ENCODE data around the gene SLAIN1.

Gene SLAIN1

GRCh38 chr13:77760893-77761292 lies 63.4 kb downstream of the SLAIN1 start:
- DNase-seq: no peak

DNA sequence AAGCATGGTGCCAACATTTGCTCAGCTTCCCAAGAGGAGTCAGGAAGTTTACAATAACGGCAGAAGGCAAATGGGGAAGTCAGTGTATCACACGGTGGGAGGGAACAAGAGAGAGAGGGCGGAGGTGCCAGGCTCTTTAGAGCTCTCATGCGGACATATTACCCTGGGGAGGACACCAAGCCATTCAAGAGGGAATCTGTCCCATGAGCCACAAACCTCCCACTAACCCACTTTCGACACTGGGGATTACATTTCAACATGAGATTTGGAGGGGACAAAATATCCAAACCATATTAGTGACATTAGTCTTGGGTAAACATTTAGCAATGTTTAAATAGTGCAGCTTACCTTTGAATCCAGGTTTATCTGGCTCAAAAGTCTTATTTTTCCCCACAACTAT lies 69.9 kb downstream of the SLAIN1 start:
- DNase-seq: no peak

DNA sequence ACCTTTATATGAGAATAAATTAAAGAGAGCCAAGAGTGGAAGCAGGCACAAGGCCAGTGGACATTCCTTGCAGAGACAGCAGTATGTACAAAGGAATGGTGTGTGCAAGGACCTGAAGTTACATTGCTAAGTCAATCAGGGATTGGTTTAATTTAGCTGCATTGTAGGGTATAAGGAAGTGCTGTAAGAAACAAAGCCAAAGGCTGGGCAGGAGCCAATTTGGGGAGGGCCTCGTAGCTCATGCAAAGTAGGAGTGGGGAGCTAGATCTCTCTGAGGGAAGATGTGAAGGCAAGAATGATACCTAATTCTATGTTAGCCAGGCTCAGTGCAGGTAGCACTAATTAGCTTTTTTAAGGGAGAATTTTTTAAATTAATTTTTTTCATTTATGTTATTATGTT lies 76.7 kb downstream of the SLAIN1 start:
- DNase-seq: no peak

DNA sequence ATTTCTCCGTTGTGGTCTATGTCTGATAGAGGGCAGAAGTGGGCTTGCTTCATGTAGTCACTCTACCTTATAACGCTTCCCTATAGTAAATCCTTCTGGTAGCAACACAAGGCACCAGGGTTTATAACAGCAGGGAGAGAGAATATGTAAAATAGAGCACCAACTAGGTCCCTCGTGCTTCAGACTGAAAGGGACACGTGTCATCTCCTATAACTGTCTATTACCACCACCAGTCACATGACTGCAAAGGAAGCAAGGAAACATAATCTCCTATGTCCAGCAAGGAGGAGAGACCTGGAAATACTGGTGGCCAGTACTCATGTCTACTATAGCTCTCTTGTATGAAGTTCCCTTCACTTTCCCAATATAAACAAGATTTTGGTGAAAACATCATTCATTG lies 79.2 kb downstream of the SLAIN1 start:
- no peak for DNase-seq

DNA sequence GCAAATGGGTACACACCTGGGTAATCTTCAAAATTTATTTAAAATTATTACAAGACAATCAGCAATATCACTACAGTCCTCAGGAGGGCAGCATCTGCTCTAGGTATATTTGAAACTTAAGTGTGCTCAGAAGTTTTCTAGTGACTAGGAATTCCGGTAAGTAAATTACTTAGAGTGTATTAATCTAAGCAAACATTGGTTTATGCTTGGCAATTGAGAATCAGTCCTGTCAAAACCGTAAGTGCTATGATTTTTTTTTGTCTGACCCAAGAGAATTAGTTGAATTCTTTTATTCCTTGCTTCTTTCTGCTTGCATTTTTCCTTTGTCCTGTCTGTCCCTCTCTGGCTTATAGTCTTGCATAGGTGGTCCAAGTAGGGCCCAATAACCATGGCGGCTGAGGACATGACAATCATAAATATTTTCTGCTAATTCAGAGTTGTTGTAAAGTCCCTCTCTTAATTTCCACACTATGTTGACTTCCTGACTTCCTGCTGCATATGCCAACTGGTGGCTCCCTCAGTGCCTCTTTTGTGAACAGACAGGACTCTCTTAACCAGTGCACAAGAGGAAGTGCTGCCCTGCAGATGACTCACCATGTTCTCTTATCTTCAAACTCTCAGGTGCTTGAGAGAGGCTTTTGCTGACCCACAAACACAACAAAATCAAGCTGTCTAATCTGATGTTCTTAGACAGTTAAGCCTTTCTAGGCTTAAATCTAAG lies 82.2 kb downstream of the SLAIN1 start:
- DNase-seq: peak; percentile 81

GRCh38 chr13:77781808-77782207 lies 84.3 kb downstream of the SLAIN1 start:
- peak; percentile 35 for DNase-seq

DNA sequence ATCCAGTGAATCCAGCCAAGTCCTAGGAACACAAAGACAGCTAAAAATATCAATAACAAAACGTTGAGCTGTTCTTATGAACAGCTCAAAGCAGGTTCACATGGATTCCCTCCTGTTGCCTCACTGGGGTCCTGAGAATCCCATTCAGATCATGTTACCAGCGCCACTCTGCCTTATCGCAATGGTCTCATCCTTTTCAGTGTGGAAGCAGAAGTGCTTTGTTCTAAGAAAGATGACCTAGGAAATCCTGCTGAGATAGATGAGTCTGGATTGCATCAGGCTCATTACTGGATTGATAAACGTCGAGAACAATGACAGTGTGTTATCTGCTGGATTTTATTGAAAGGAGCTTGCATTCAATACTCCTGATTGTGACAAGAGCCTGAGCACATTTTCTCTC lies 87.0 kb downstream of the SLAIN1 start:
- no peak for DNase-seq

DNA sequence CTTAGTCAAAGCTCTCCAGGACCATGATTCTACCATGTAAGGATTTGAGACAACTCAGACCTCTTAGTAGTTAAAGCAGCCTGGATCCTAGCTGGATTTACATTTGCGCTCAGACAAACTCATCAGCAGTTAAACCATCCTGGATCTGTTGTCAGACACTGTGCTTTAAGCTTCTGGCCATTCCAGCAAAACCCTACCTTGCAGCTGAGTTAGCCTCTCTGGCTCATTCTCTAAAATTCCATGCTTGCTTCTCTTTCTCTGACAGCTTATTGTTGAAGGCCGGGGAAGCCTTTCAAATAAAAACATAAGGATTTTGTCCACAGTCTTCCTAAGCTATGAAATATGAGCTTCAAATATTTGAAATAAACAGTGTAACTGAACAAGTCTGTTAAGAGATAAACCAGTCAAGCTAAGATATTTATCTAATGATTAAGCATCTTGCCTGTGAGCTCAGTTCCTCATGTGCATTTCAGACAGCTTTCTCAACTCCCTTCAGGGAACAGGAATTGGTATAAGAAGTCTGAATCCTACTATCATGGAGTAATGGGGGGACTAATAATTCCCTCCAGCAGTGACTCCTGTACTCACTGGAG lies 89.3 kb downstream of the SLAIN1 start:
- no peak for DNase-seq

GRCh38 chr13:77789376-77789775 lies 91.9 kb downstream of the SLAIN1 start:
- DNase-seq: no peak

DNA sequence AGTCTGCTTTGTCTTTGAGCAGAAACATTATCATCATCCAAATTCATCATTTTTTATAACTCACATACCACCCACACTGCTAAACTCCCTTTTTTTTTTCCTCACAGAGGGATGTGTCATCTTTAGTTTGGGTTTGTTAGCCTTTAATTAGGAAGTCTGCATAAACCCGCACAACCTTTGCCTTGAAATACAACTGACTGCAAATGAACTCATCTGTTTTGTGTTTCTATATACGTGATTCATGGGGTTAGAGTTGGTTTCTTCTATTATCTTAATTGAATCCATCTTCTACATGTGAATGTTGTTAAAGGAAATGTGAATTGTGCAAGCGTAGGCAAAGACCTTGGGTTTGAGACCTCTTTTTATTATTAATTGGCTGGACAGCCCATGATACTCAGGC lies 102.7 kb downstream of the SLAIN1 start:
- peak; percentile 34 for DNase-seq

- DNase-seq: no peak
Measured at GRCh38 chr13:77806518-77806917, 109.0 kb downstream of the SLAIN1 start.

DNA sequence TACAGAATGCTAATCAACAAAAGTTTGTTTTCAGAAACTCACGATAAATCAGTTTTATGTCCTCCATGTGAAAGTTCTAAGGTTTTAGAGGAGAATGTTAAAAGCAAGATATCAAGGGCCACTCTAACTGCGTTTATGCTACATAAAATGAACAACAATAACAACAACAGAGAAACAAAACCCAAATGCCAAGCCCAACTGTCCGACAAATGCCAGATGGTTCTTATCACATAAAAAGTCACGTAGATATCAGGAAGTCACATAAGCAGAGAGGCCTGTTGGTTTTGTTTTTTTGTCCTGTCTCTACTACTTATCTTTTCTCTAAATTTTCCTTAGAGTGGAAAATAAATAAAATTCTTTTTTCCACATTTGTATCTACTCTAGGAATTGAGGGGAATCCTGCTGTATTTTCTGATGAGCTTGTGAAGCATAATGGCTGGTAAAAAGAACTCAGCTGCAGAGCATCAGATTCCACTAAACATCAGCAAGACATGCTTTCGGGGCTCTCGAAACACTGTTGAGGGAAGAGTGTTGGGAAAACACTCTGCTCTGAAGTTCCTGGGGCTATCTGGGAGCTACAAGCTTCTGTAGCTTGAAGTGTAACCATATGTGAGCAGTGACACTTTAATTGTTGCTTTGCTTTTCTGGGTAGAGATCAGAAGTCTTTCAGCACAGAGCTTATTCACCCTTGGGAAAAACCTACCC lies 110.1 kb downstream of the SLAIN1 start:
- DNase-seq: no peak

DNA sequence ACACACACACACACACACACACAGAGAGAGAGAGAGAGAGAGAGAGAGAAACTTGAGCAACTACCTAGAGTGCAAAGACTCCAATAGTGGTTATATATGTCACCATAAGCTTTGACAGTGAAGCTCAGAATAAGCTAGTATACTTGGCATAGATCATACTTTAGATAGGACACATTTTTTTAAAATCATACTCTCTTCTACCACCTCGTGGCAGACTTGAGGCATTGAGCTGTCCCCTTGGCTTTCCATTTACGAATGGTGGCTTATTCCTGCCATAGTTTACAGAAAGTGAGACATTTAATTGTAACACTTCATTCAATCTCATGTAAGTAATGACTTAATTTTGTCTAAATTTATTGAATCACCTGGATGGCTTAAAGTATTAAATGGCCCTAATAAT lies 112.9 kb downstream of the SLAIN1 start:
- no peak for DNase-seq

DNA sequence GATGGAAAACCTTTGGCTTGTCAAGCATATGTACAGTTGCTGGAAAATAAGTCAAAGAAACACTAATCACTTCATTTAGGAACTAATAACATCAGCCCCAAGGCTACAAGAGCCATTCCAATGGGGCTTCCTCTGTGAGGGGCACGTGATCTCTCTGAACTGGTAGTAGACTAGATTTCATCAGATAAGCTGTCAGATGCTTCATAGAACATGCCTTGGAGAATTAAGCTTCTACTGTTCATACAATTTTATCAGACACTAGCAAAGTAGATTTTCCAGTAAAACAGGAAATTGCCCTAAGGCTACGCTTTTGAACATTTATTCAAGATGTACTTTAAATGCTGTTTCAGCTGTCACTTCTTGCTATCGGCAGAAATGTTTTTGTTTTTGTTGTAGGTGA lies 113.4 kb downstream of the SLAIN1 start:
- peak; percentile 69 for DNase-seq

DNA sequence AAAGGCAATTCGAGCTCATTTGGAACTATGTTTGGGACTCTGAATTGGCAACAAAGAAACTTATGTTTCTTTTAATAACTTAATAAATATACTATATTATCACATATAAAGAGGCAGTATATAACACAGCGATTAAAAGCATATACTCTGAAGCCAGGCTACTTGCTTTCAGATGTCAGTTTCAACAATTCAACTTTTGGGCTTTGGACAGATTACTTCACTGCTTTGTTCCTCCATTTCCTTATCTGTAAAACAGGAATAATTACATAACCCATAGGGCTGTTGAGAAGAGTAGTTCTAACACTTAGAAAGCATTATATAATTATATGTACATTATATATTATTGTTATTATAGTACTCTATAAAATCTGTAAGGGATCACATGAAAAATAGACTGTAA lies 113.9 kb downstream of the SLAIN1 start:
- DNase-seq: no peak

GRCh38 chr13:77811981-77812380 lies 114.5 kb downstream of the SLAIN1 start:
- no peak for DNase-seq

Data from eye (tissue), 1 donor.